Heart left ventricle (tissue), 16 donors: ENCODE results near the gene TMEM184C. TPM values are rescaled to one million over a fixed set of nuclear protein-coding genes. Genes with fewer than 3 reads are reported as not detected.

Experiments
- ATAC-seq, 4 donors: fragments of 200-7000 bp; cut with Tn5 transposase; one replicate each; pipeline ENCODE4 v1.9.1; 2020 to 2022; ENCODE audit warnings: moderate library complexity in 4 of 4, mild to moderate bottlenecking in 3 of 4, moderate number of reproducible peaks in 1 of 4
- DNase-seq, 5 donors: peaks; one replicate each; pipeline ENCODE4 v3.0.0-alpha.2; 2020
- H3K27ac ChIP-seq, 12 donors: fragments of 200-600 bp; sonication (generic) in 4 of 12; one replicate each; pipeline versions ENCODE4 v1.5.0 to v1.8.0; 2016 to 2022; ENCODE audit warnings: mild to moderate bottlenecking in 2 of 12
- H3K27me3 ChIP-seq, 9 donors: fragments of 200-600 bp; sonication (generic) in 2 of 9; one replicate each; pipeline versions ENCODE4 v1.5.1 to v1.8.0; 2016 to 2022; ENCODE audit warnings: mild to moderate bottlenecking in 3 of 9
- H3K36me3 ChIP-seq, 9 donors: fragments of 200-600 bp; sonication (generic) in 2 of 9; one replicate each; pipeline versions ENCODE4 v1.5.0 to v1.8.0; 2018 to 2022; ENCODE audit warnings: mild to moderate bottlenecking in 2 of 9
- H3K4me1 ChIP-seq, 12 donors: fragments of 200-600 bp; sonication (generic) in 4 of 12; one replicate each; pipeline versions ENCODE4 v1.5.0 to v1.8.0; 2016 to 2022; ENCODE audit warnings: mild to moderate bottlenecking in 3 of 12
- H3K4me3 ChIP-seq, 12 donors: fragments of 200-600 bp; sonication (generic) in 4 of 12; one replicate each; pipeline versions ENCODE4 v1.5.0 to v1.8.0; 2017 to 2022; ENCODE audit warnings: mild to moderate bottlenecking in 9 of 12, moderate library complexity in 4 of 12
- H3K9me3 ChIP-seq, 12 donors: fragments of 200-600 bp; sonication (generic) in 4 of 12; one replicate each; pipeline versions ENCODE4 v1.5.0 to v1.8.0; 2016 to 2022; ENCODE audit warnings: mild to moderate bottlenecking in 1 of 12
- CTCF ChIP-seq, 12 donors: fragments of 200-600 bp; sonication (generic) in 4 of 12; IDR thresholded peaks; one replicate each; pipeline versions ENCODE4 v1.5.0 to v1.8.0; 2018 to 2022; ENCODE audit warnings: antibody characterized with exemption in 12 of 12, mild to moderate bottlenecking in 5 of 12
- POLR2A ChIP-seq, 2 donors: fragments of 450-650 bp; IDR thresholded peaks; one replicate each; pipeline ENCODE4 v1.6.1; 2017; ENCODE audit warnings: antibody characterized with exemption in 2 of 2, mild to moderate bottlenecking in 2 of 2, moderate library complexity in 2 of 2
- WGBS, 4 donors: extraction: QIAGEN DNeasy Blood & Tissue Kit in 2 of 4; methylation state at CpG; one replicate each; pipeline versions ENCODE4 v1.1.5 to v1.1.7; 2013 to 2018; 5-methylcytosine and 5-hydroxymethylcytosine counted together
- intact Hi-C, 10 donors: fragments of 100-400 bp; cut with DNase I; formaldehyde crosslinking; loops; one replicate each; pipeline versions ENCODE4 v1.11.1 to v1.14.2; 2022
- polyA plus RNA-seq, 2 donors: library from polyadenylated mRNA; stranded (reverse); fragments of 200-250 nt; gene quantifications; one replicate each; pipeline ENCODE4 v1.2.3, GENCODE V29; 2013
- total RNA-seq, 9 donors: library from RNA; depleted of rRNA in 2 of 9; stranded (reverse); fragments of >200 nt in 2 of 9; fragmentation: NEBNext Ultra II Directional in 3 of 9; extraction: Animal tissue kit (Norgen Biotek cat#: 25700) in 3 of 9; gene quantifications; one replicate each; pipeline versions ENCODE4 v1.1.0 to v1.2.4, GENCODE V29; 2016 to 2023
- donor health status: ischemic (EF 13 %, LVEDD 7.1; RV severe dilation, severe dysfunction).
- donor health status: healthy with polysubstance abuse.
- donor health status: DM: no; HTN: yes; CAD: no.
- donor health status: DM: no; HTN: no; CAD: no.
- donor health status: ischemic (EF 25% LVEDD 6.9; RV normal size, moderate dysfunction).
- donor health status: ischemic (EF 25% LVEDD 5.7; RV mildly dilated, moderate dysfunction).
- donor health status: healthy.
- donor health status: DM: yes; HTN: yes; CAD: no.
- donor health status: ischemic (EF 35%, LVEDD 5.7; RV mildly dilated, moderate dysfunction).
- donor health status: nonischemic (EF 11% LVEDD 7.7; RV severe dilation, severe dysfunction).
- donor health status: DM: yes; HTN: yes; CAD: no.
- donor health status: PGD.
- donor health status: ischemic (EF 29% LVEDD 5.4; RV normal size, mild dysfunction).
- donor health status: nonischemic (EF 23%, LVEDD 6.1; RV moderate dilation, normal function).

Gene TMEM184C
- total and polyA plus RNA-seq, 11 donors: 4.2 to 29.4 (median 26.2) TPM

GRCh38 chr4:147648656-147649055 is 31.5 kb downstream of the TMEM184C start:
- Histone ChIP-seq H3K27ac (no peak overlapping the region), H3K4me1 (peaks cover 0 to 32% (median 4%) of the 10 kb centered on the region in 12 donors), H3K9me3 (peaks cover 0 to 4% (median 0%) of the 10 kb centered on the region in 12 donors), H3K36me3 (peaks cover 0 to 36% (median 18%) of the 10 kb centered on the region in 9 donors), H3K4me3 (no peak overlapping the region), H3K27me3 (no peaks in the 10 kb centered on the region)
- ATAC-seq: no peak
- no peak for TF ChIP-seq CTCF (IDR thresholded peaks at IDR 0.05)
- no peak for TF ChIP-seq POLR2A (IDR thresholded peaks at IDR 0.05)
- intact Hi-C loops: no loop called here
- no peak for DNase-seq

- intact Hi-C loops: no loop called here
- no peak for TF ChIP-seq CTCF (IDR thresholded peaks at IDR 0.05)
- TF ChIP-seq POLR2A (IDR thresholded peaks at IDR 0.05): no peak
- WGBS, 4 donors: 92 to 95% (median 94%) methylated on average over 1 of the region's 1 CpG
- Histone ChIP-seq H3K9me3 (peaks cover 0 to 4% (median 0%) of the 10 kb centered on the region in 12 donors), H3K36me3 (peaks cover 0 to 58% (median 47%) of the 10 kb centered on the region in 9 donors), H3K4me1 (peaks cover 0 to 27% (median 0%) of the 10 kb centered on the region in 12 donors), H3K4me3 (no peak overlapping the region), H3K27me3 (no peaks in the 10 kb centered on the region), H3K27ac (no peak overlapping the region)
- ATAC-seq: no peak
- no peak for DNase-seq
Observed at GRCh38 chr4:147651563-147651962, 34.4 kb downstream of the TMEM184C start.

DNA sequence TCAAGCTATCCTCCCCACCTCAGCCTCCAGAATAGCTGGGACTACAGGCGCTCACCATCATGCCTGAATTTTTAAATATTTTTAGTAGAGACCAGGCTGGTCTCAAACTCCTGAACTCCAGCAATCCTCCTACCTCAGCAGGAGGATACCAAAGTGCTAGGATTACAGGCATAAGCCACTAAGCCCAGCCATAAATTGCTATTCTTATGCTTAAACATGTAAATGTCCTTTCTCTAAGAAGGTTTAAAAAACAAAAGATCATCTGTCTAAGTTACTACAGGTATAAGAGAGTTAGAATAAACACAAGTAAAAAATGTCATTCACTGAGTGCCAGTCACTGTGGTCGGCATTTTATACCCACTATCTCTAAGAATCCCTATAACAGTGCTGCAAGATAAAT is 38.4 kb downstream of the TMEM184C start:
- Histone ChIP-seq H3K36me3 (peaks cover 0 to 85% (median 75%) of the 10 kb centered on the region in 9 donors), H3K27me3 (no peaks in the 10 kb centered on the region), H3K4me3 (no peak overlapping the region), H3K4me1 (no peaks in the 10 kb centered on the region), H3K9me3 (no peaks in the 10 kb centered on the region), H3K27ac (no peak overlapping the region)
- TF ChIP-seq CTCF (IDR thresholded peaks at IDR 0.05) (no peak), POLR2A (IDR thresholded peaks at IDR 0.05) (no peak)
- 94 to 99% (median 97%) methylated on average over 2 of the region's 2 CpGs for WGBS, 4 donors
- intact Hi-C loops: no loop called here
- ATAC-seq: no peak
- no peak for DNase-seq

DNA sequence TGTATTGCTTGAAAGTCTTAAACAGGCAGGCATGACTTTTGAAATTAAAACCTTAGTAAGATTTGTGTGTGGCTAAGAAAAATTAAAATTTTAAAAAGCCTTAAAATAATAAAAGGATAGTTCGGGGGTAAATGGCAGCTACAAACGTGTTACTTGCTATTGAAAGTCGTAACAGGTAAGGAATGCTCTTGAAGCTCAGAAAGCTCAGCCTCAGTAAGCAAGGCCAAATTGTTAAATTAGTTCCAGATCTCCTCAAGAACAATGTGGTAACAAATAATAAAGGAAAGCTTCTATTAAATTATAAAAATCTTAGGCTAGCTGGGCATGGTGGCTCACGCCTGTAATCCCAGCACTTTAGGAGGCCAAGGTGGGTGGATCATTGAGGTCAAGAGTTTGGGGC is 41.3 kb downstream of the TMEM184C start:
- Histone ChIP-seq H3K36me3 (peaks cover 0 to 93% (median 72%) of the 10 kb centered on the region in 9 donors), H3K27ac (no peak overlapping the region)
- TF ChIP-seq POLR2A (IDR thresholded peaks at IDR 0.05): no peak
- TF ChIP-seq CTCF (IDR thresholded peaks at IDR 0.05): no peak

More for the DNA sequence above, 41.3 kb downstream of the TMEM184C start:
- H3K9me3 ChIP-seq: no peaks in the 10 kb centered on the region
- 89 to 96% (median 95%) methylated on average over 4 of the region's 4 CpGs for WGBS, 4 donors
- DNase-seq: no peak
- no peak overlapping the region for H3K4me3 ChIP-seq
- no peak for ATAC-seq
- H3K27me3 ChIP-seq: no peaks in the 10 kb centered on the region
- intact Hi-C loops: no loop called here
- H3K4me1 ChIP-seq: no peaks in the 10 kb centered on the region
